GM13976 (cell line): ENCODE results near the gene B3GALNT2.
"Not testable (repeated sequence)": the region's sequence is repeated elsewhere in the genome, so short reads cannot be mapped to it uniquely, and the experiment has no call there.

Experiments used
- DNase-seq: peaks from one replicate; pipeline ENCODE4 v3.0.0; 2012; ENCODE audit warnings: low spot score
- in situ Hi-C: fragments of 300-500 bp; cut with MboI; formaldehyde crosslinking; loops from one replicate; pipeline ENCODE4 v1.12.0; 2022; ENCODE audit warnings: low sequenced_read_pairs, mixed read lengths, inconsistent platforms; ENCODE audit not compliant: unreplicated experiment
- TF ChIP-seq, protein P1 (sequence below): IDR thresholded peaks from 2 replicates; pipeline ENCODE4 v1.5.1; 2012; ENCODE audit warnings: borderline replicate concordance, mild to moderate bottlenecking; ENCODE audit not compliant: insufficient read depth; ENCODE audit errors: extremely low read depth, missing control alignments, control extremely low read depth

B3GALNT2 gene

DNA sequence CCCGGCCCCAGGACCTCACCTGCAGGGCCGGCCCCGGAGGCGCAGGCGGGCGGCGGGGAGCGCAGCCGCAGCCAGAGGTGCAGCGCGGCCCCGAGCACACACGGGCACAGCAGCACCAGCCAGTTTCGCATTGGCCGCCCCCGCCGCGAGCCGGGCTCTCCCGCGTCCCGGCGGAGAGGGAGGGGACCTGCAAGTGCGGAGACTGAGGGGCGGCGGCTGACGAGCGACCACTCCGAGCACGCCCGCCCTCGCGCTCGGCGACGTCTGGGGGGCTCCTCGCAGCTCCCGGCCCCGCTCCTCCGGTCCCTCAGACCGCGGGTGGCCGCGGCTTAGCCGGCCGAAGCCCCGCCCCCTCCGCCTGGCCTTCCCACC lies at the start of gene B3GALNT2:
TSS of gene B3GALNT2 (minus strand) at position 331 of the 372 bp plus-strand sequence. CDS start at position 131, 200 bp downstream.
- TF ChIP-seq, protein P1, sequence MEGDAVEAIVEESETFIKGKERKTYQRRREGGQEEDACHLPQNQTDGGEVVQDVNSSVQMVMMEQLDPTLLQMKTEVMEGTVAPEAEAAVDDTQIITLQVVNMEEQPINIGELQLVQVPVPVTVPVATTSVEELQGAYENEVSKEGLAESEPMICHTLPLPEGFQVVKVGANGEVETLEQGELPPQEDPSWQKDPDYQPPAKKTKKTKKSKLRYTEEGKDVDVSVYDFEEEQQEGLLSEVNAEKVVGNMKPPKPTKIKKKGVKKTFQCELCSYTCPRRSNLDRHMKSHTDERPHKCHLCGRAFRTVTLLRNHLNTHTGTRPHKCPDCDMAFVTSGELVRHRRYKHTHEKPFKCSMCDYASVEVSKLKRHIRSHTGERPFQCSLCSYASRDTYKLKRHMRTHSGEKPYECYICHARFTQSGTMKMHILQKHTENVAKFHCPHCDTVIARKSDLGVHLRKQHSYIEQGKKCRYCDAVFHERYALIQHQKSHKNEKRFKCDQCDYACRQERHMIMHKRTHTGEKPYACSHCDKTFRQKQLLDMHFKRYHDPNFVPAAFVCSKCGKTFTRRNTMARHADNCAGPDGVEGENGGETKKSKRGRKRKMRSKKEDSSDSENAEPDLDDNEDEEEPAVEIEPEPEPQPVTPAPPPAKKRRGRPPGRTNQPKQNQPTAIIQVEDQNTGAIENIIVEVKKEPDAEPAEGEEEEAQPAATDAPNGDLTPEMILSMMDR: no peak
- in situ Hi-C loops: loop anchor here (25.0 kb wide), 2 partner anchors 283 to 458 kb away; no protein-coding TSS in a partner anchor
- DNase-seq: no peak

- TF ChIP-seq, protein P1: no peak
- in situ Hi-C loops: no loop called here
- no peak for DNase-seq
Measured at GRCh38 chr1:235553112-235553551, 48.9 kb upstream of the B3GALNT2 start.

GRCh38 chr1:235552146-235552716 lies 48.0 kb upstream of the B3GALNT2 start:
- DNase-seq: no peak
- TF ChIP-seq, protein P1: no peak
- in situ Hi-C loops: no loop called here

- in situ Hi-C loops: no loop called here
- TF ChIP-seq, protein P1: no peak
- no peak for DNase-seq
Measured at GRCh38 chr1:235549351-235550139, 45.3 kb upstream of the B3GALNT2 start.

GRCh38 chr1:235546369-235547155 lies 42.3 kb upstream of the B3GALNT2 start:
- in situ Hi-C loops, DNase-seq: not testable (repeated sequence)

DNA sequence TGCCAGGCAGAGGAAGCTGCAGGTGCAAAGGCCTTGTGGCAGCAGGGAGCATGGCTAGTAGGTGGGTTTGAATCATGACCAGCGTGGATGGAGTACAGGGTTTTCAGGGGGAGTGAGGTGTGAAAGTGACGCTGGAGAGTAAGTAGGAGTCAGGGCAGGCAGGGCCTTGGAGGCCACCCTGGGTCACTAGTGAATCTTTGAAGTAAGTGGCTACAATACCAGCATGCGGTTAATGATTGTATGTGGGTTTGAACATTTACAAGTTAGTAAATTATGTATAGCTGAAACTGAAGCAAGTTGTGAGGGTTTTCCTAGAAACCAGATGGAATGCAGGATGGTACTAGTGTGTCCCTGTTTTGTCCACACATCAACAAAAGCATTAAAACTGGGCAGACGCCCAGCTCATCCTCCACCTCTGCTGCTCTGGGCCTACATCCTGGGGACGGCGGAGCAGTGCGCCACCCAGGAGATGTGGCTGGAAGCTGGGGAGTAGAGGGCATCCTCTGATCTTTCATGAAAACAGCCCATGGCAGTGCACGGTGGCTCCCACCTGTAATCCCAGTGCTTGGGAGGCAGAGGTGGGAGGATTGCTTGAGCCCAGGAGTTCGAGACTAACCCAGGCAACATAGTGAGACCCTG lies 41.2 kb upstream of the B3GALNT2 start:
- TF ChIP-seq, protein P1: no peak
- in situ Hi-C loops: no loop called here
- DNase-seq: no peak

- in situ Hi-C loops, DNase-seq: not testable (repeated sequence)
Measured at GRCh38 chr1:235542845-235543244, 38.6 kb upstream of the B3GALNT2 start.
